Skeletal muscle tissue (tissue), 4 donors: ENCODE data around the gene YARS1. TPM values are rescaled to one million over a fixed set of nuclear protein-coding genes. Genes with fewer than 3 reads are reported as not detected.

ENCODE experiments used
- H3K27ac ChIP-seq: one replicate; pipeline ENCODE4 v1.7.0; 2013; ENCODE audit warnings: mild to moderate bottlenecking, low read depth, low read length, inconsistent platforms
- H3K27me3 ChIP-seq, 3 donors: one replicate each; pipeline ENCODE4 v1.7.0; 2013; ENCODE audit warnings: low read length in 3 of 3; ENCODE audit not compliant: control insufficient read depth in 3 of 3, insufficient read depth in 3 of 3
- H3K36me3 ChIP-seq, 3 donors: one replicate each; pipeline ENCODE4 v1.7.0; 2013; ENCODE audit warnings: low read length in 3 of 3; ENCODE audit not compliant: control insufficient read depth in 3 of 3, insufficient read depth in 3 of 3
- H3K4me1 ChIP-seq, 3 donors: one replicate each; pipeline ENCODE4 v1.7.0; 2013; ENCODE audit warnings: low read length in 3 of 3, mild to moderate bottlenecking in 3 of 3; ENCODE audit not compliant: control insufficient read depth in 3 of 3, insufficient read depth in 3 of 3
- H3K4me3 ChIP-seq, 3 donors: one replicate each; pipeline ENCODE4 v1.7.0; 2013; ENCODE audit warnings: low read length in 3 of 3
- H3K9ac ChIP-seq, 3 donors: one replicate each; pipeline ENCODE4 v1.7.0; 2013; ENCODE audit warnings: low read length in 3 of 3, mild to moderate bottlenecking in 3 of 3, moderate library complexity in 2 of 3, low read depth in 1 of 3
- H3K9me3 ChIP-seq, 3 donors: one replicate each; pipeline ENCODE4 v1.7.0; 2013; ENCODE audit warnings: low read length in 3 of 3; ENCODE audit not compliant: control insufficient read depth in 3 of 3
- total RNA-seq: library from RNA; depleted of rRNA; stranded (reverse); fragments of >200 nt; gene quantifications from one replicate; pipeline ENCODE4 v1.2.3, GENCODE V29; 2014
- donor health status: Osteomylitis.

Gene YARS1
- total RNA-seq, 1 donor from 2014 or later = 33.9 TPM

- H3K9me3 ChIP-seq = no peaks in the 10 kb centered on the region
- H3K27ac ChIP-seq = no peak overlapping the region
- no peak overlapping the region for H3K4me3 ChIP-seq
- no peaks in the 10 kb centered on the region for H3K27me3 ChIP-seq
- no peaks in the 10 kb centered on the region for H3K36me3 ChIP-seq
- H3K4me1 ChIP-seq = peaks cover 4 to 6% (median 5%) of the 10 kb centered on the region in 3 donors
- no peak overlapping the region for H3K9ac ChIP-seq
Measured at GRCh38 chr1:32748926-32749325, 68.2 kb downstream of the YARS1 start.

GRCh38 chr1:32748348-32748747, 68.8 kb downstream of the YARS1 start:
- H3K27me3 ChIP-seq = no peaks in the 10 kb centered on the region
- H3K4me1 ChIP-seq = peaks cover 4 to 7% (median 7%) of the 10 kb centered on the region in 3 donors
- no peak overlapping the region for H3K4me3 ChIP-seq
- H3K9ac ChIP-seq = no peak overlapping the region
- no peaks in the 10 kb centered on the region for H3K9me3 ChIP-seq
- no peaks in the 10 kb centered on the region for H3K36me3 ChIP-seq
- H3K27ac ChIP-seq = no peak overlapping the region

DNA sequence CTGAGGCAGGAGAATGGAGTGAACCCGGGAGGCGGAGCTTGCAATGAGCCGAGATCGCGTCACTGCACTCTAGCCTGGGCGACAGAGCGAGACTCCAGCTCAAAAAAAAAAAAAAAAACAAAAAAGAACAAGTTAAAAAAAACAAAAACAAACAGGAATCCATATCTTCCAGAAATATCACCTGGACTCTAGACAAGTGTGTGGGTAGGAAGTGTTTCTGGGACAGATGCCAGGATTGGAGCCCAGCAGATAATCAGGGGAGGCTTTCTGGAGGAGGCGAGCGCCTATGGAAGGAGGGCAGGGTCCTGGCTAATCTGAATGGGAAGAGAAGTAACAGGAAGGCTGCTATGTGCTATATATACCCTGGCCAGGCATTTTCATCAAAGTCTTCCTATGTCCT, 71.0 kb downstream of the YARS1 start:
- Histone ChIP-seq H3K9ac (no peak overlapping the region), H3K36me3 (no peaks in the 10 kb centered on the region), H3K27me3 (no peaks in the 10 kb centered on the region), H3K27ac (no peak overlapping the region), H3K4me1 (peaks cover 17 to 20% (median 20%) of the 10 kb centered on the region in 3 donors), H3K4me3 (no peak overlapping the region), H3K9me3 (no peaks in the 10 kb centered on the region)

DNA sequence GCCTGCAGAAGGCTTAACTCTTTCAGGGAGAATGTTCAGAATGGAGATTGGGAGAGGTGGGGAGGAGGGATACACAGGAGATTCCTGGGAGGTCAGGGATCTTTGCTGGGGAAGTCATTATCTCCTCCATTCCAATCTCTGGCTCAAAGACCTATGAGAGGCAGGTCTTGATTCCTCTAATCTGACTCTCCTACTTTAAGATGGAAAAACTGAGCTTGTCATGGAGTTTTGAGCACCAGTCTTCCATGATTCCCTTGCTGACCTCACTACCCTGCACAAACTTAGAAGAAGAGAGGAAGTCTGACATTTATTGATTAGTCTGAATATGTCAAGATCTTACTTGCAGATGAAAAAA, 73.1 kb downstream of the YARS1 start:
- Histone ChIP-seq H3K27me3 (no peaks in the 10 kb centered on the region), H3K4me3 (no peak overlapping the region), H3K9ac (no peak overlapping the region), H3K9me3 (no peaks in the 10 kb centered on the region), H3K27ac (no peak overlapping the region), H3K4me1 (peaks cover 20 to 27% (median 26%) of the 10 kb centered on the region in 3 donors), H3K36me3 (no peaks in the 10 kb centered on the region)

- no peak overlapping the region for H3K4me3 ChIP-seq
- H3K9me3 ChIP-seq = no peaks in the 10 kb centered on the region
- peaks cover 20 to 27% (median 26%) of the 10 kb centered on the region in 3 donors for H3K4me1 ChIP-seq
- H3K27ac ChIP-seq = no peak overlapping the region
- H3K27me3 ChIP-seq = no peaks in the 10 kb centered on the region
- no peaks in the 10 kb centered on the region for H3K36me3 ChIP-seq
- peak overlapping the region in 1 of 3 donors; percentile 73 for H3K9ac ChIP-seq
Measured at GRCh38 chr1:32743380-32744070, 73.6 kb downstream of the YARS1 start.

DNA sequence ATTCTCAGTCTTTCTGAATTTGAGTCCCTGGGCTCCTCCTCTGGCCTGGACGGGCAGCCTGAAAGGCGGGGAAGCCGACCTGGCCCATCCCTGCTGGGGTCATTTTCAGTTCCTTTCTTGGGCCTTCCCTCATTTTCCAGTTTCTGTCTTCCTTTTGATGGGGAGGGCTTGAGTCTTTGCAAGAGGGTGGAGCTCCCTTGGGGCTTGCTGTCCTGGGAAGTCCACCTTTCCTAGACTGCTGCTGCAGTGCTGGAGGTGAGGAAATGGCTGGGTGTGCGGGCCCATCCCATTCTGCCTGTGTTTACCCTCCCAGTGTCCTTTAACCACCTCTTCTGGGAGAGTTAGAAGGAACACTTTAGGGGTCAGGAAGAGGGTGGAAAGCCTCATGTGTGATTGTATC, 74.2 kb downstream of the YARS1 start:
- Histone ChIP-seq H3K9ac (peak overlapping the region in 1 of 3 donors; percentile 73), H3K27ac (no peak overlapping the region), H3K27me3 (no peaks in the 10 kb centered on the region), H3K4me3 (peak overlapping the region in 2 of 3 donors; percentile 14 to 63), H3K4me1 (peaks cover 20 to 27% (median 26%) of the 10 kb centered on the region in 3 donors), H3K36me3 (no peaks in the 10 kb centered on the region), H3K9me3 (no peaks in the 10 kb centered on the region)

- peak overlapping the region; percentile 54 for H3K27ac ChIP-seq
- no peaks in the 10 kb centered on the region for H3K9me3 ChIP-seq
- H3K4me3 ChIP-seq = peak overlapping the region; percentile 61 to 66 (median 63)
- peak overlapping the region; percentile 68 to 73 (median 72) for H3K9ac ChIP-seq
- H3K27me3 ChIP-seq = no peaks in the 10 kb centered on the region
- no peaks in the 10 kb centered on the region for H3K36me3 ChIP-seq
- H3K4me1 ChIP-seq = peaks cover 20 to 27% (median 26%) of the 10 kb centered on the region in 3 donors
Measured at GRCh38 chr1:32742199-32742947, 74.8 kb downstream of the YARS1 start.

DNA sequence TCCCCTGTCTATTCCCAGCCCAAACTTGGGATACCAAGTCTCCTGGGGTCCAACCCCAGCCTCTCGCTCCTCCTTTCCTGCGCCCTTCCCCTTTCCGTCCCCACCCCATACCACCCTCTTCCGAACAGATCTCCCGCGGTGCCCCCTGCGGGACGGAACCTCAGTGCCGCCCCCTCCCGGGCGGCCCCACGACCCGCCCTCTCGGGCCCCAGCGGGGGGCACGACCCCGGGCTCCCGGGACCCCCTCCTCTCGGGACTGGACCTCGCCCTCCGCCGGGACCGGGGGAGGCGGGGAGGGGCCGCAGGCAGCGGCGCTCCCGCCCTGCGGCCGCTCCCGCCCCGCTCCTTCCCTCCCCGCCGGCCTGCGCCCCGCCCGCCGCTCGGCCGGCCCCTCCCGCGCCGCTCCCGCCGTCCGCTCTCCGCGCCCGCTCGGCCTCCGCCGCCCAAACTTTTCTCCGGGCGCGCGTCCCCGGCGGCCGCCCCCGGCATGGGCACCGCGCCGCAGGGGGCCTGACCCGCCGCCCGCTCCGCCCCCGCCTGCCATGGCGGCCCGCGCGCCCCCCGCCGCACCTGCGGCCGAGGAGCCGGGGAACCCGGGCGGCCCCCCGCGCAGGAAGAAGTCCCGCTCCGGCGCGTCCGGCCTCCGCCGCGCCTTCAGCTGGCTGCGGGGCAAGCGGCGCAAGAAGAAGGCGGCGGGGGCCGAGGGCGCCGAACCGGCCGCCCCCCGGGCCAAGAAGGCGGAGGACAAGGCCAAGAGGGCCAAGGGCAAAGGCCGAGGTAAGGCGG, 75.6 kb downstream of the YARS1 start:
- H3K9ac ChIP-seq = peak overlapping the region; percentile 68 to 73 (median 72)
- peaks cover 20 to 27% (median 26%) of the 10 kb centered on the region in 3 donors for H3K4me1 ChIP-seq
- no peaks in the 10 kb centered on the region for H3K27me3 ChIP-seq
- no peaks in the 10 kb centered on the region for H3K36me3 ChIP-seq
- H3K9me3 ChIP-seq = no peaks in the 10 kb centered on the region
- peak overlapping the region; percentile 61 to 73 (median 73) for H3K4me3 ChIP-seq
- peak overlapping the region; percentile 54 for H3K27ac ChIP-seq

DNA sequence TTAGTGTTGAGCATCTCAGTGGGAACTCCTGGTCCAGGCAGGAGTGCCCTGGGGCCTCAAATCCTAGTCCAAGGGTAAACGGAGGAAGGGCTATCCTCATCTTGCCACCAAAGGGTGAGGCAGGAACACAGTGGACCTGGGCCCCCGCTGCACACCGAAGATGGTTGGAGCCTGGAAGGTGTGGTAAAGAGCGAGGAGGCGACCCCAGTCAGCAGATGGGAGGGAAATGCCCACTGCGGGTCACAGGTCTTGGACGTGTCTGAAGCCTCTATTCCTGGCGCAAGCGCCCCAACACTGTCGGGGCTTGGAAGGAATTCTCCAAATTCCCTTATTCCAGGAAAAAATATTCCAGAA, 76.1 kb downstream of the YARS1 start:
- H3K9ac ChIP-seq = peak overlapping the region; percentile 61 to 72 (median 64)
- H3K27ac ChIP-seq = no peak overlapping the region

More for the DNA sequence above, 76.1 kb downstream of the YARS1 start:
- Histone ChIP-seq H3K36me3 (no peaks in the 10 kb centered on the region), H3K27me3 (no peaks in the 10 kb centered on the region), H3K4me1 (peaks cover 20 to 27% (median 26%) of the 10 kb centered on the region in 3 donors), H3K4me3 (peak overlapping the region; percentile 61 to 73 (median 73)), H3K9me3 (no peaks in the 10 kb centered on the region)
